ENCODE measurements around the gene TAS1R2.
"Not testable (repeated sequence)": the region's sequence is repeated elsewhere in the genome, so short reads cannot be mapped to it uniquely, and the experiment has no call there.

DNA sequence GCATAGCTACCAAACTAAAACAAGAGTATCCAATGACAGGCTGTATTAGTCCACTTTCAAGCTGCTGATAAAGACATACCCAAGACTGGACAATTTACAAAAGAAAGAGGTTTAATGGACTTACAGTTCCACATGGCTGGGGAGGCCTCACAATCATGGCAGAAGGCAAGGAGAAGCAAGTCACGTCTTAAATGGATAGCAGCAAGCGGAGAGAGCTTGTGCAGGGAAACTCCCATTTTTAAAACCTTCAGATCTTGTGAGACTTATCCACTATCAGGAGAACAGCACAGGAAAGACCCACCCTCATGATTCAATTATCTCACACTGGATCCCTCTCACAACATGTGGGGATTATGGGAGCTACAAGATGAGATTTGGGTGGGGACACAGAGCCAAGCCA lies 11.7 kb downstream of the TAS1R2 start:
- not testable (repeated sequence) for TF ChIP-seq GABPA (IDR thresholded peaks at IDR 0.05; ENCODE audit: low read depth); POLR2AphosphoS5 (IDR thresholded peaks at IDR 0.05; ENCODE audit: low read depth); SPI1 (IDR thresholded peaks at IDR 0.05; ENCODE audit: borderline replicate concordance, low read depth)
- TF ChIP-seq, protein P1, sequence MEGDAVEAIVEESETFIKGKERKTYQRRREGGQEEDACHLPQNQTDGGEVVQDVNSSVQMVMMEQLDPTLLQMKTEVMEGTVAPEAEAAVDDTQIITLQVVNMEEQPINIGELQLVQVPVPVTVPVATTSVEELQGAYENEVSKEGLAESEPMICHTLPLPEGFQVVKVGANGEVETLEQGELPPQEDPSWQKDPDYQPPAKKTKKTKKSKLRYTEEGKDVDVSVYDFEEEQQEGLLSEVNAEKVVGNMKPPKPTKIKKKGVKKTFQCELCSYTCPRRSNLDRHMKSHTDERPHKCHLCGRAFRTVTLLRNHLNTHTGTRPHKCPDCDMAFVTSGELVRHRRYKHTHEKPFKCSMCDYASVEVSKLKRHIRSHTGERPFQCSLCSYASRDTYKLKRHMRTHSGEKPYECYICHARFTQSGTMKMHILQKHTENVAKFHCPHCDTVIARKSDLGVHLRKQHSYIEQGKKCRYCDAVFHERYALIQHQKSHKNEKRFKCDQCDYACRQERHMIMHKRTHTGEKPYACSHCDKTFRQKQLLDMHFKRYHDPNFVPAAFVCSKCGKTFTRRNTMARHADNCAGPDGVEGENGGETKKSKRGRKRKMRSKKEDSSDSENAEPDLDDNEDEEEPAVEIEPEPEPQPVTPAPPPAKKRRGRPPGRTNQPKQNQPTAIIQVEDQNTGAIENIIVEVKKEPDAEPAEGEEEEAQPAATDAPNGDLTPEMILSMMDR (IDR thresholded peaks at IDR 0.05; ENCODE audit: insufficient read depth, low read length): not testable (repeated sequence)
- TF ChIP-seq, protein P2, sequence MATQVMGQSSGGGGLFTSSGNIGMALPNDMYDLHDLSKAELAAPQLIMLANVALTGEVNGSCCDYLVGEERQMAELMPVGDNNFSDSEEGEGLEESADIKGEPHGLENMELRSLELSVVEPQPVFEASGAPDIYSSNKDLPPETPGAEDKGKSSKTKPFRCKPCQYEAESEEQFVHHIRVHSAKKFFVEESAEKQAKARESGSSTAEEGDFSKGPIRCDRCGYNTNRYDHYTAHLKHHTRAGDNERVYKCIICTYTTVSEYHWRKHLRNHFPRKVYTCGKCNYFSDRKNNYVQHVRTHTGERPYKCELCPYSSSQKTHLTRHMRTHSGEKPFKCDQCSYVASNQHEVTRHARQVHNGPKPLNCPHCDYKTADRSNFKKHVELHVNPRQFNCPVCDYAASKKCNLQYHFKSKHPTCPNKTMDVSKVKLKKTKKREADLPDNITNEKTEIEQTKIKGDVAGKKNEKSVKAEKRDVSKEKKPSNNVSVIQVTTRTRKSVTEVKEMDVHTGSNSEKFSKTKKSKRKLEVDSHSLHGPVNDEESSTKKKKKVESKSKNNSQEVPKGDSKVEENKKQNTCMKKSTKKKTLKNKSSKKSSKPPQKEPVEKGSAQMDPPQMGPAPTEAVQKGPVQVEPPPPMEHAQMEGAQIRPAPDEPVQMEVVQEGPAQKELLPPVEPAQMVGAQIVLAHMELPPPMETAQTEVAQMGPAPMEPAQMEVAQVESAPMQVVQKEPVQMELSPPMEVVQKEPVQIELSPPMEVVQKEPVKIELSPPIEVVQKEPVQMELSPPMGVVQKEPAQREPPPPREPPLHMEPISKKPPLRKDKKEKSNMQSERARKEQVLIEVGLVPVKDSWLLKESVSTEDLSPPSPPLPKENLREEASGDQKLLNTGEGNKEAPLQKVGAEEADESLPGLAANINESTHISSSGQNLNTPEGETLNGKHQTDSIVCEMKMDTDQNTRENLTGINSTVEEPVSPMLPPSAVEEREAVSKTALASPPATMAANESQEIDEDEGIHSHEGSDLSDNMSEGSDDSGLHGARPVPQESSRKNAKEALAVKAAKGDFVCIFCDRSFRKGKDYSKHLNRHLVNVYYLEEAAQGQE (IDR thresholded peaks at IDR 0.05; ENCODE audit: insufficient replicate concordance, low read depth): not testable (repeated sequence)

All from HL-60 (cell line).